NAMALWA (cell line): Measurements from ENCODE around the gene BMP6.
"Not testable (repeated sequence)": the region's sequence is repeated elsewhere in the genome, so short reads cannot be mapped to it uniquely, and the experiment has no call there.

Experiments used
- DNase-seq: peaks from one replicate; pipeline ENCODE4 v3.0.0-alpha.2; 2015; ENCODE audit warnings: low spot score

BMP6 gene

GRCh38 chr6:7887278-7887991 is 161.5 kb downstream of the BMP6 start:
- no peak for DNase-seq

- DNase-seq, result no peak
These were observed 162.9 kb downstream of the BMP6 start for GRCh38 chr6:7888587-7889357.

- DNase-seq, result no peak
These were observed 165.4 kb downstream of the BMP6 start for GRCh38 chr6:7891078-7891872.

GRCh38 chr6:7892367-7892766 is 166.5 kb downstream of the BMP6 start:
- not testable (repeated sequence) for DNase-seq

- no peak for DNase-seq
These were observed 167.4 kb downstream of the BMP6 start for GRCh38 chr6:7893342-7893741.

- DNase-seq, result no peak
These were observed 168.6 kb downstream of the BMP6 start for GRCh38 chr6:7894262-7895124.

GRCh38 chr6:7895125-7895423 is 169.2 kb downstream of the BMP6 start:
- DNase-seq, result no peak

- no peak for DNase-seq
These were observed 170.6 kb downstream of the BMP6 start for GRCh38 chr6:7896465-7896987.

- DNase-seq, result no peak
These were observed 171.7 kb downstream of the BMP6 start for GRCh38 chr6:7897461-7898192.

- not testable (repeated sequence) for DNase-seq
These were observed 172.3 kb downstream of the BMP6 start for GRCh38 chr6:7898193-7898586.

GRCh38 chr6:7899101-7899888 is 173.4 kb downstream of the BMP6 start:
- peak; percentile 26 for DNase-seq

GRCh38 chr6:7899889-7900213 is 174.0 kb downstream of the BMP6 start:
- DNase-seq, result no peak

- DNase-seq, result no peak
These were observed 174.7 kb downstream of the BMP6 start for GRCh38 chr6:7900621-7901020.

- DNase-seq, result no peak
These were observed 175.2 kb downstream of the BMP6 start for GRCh38 chr6:7901056-7901455.

GRCh38 chr6:7901780-7902179 is 175.9 kb downstream of the BMP6 start:
- no peak for DNase-seq

GRCh38 chr6:7902221-7902620 is 176.3 kb downstream of the BMP6 start:
- DNase-seq, result no peak

- DNase-seq, result no peak
These were observed 177.0 kb downstream of the BMP6 start for GRCh38 chr6:7902867-7903266.

GRCh38 chr6:7903673-7904072 is 177.8 kb downstream of the BMP6 start:
- DNase-seq, result no peak

- DNase-seq, result no peak
These were observed 178.9 kb downstream of the BMP6 start for GRCh38 chr6:7904654-7905319.

- no peak for DNase-seq
These were observed 179.5 kb downstream of the BMP6 start for GRCh38 chr6:7905416-7905815.
